Breast epithelium (tissue), 3 donors: ENCODE results near the gene MDFI.

Source experiments
- CTCF ChIP-seq, 3 donors: fragments of 450-650 bp; IDR thresholded peaks; one replicate each; pipeline ENCODE4 v1.5.1; 2016 to 2017; ENCODE audit warnings: antibody characterized with exemption in 3 of 3, mild to moderate bottlenecking in 3 of 3, moderate library complexity in 3 of 3
- POLR2A ChIP-seq: fragments of 450-650 bp; IDR thresholded peaks from one replicate; pipeline ENCODE4 v1.6.1; 2016; ENCODE audit warnings: antibody characterized with exemption, mild to moderate bottlenecking, moderate library complexity

- TF ChIP-seq CTCF (IDR thresholded peaks at IDR 0.05) (no peak), POLR2A (no peak)
Measured at GRCh38 chr6:41667195-41667594, 28.9 kb downstream of the MDFI start.
